Right lung (tissue), 5 donors: Measurements from ENCODE around the gene AP4M1. TPM values are rescaled to one million over a fixed set of nuclear protein-coding genes. Genes with fewer than 3 reads are reported as not detected.

ENCODE experiments used
- DNase-seq, 2 donors: peaks; one replicate each; pipeline ENCODE4 v3.0.0-alpha.2; 2013
- polyA plus RNA-seq, 5 donors: library from polyadenylated mRNA; unstranded; fragments of 120-200 nt; gene quantifications; one replicate each; pipeline versions ENCODE4 v1.2.1 to v1.2.3, GENCODE V29; 2013; ENCODE audit warnings: inconsistent platforms in 1 of 5, low replicate concordance in 1 of 5; ENCODE audit not compliant: insufficient read length in 5 of 5, insufficient read depth in 1 of 5

The AP4M1 gene
- polyA plus RNA-seq, 5 donors: 34.5 to 43.4 (median 36.5) TPM

DNA sequence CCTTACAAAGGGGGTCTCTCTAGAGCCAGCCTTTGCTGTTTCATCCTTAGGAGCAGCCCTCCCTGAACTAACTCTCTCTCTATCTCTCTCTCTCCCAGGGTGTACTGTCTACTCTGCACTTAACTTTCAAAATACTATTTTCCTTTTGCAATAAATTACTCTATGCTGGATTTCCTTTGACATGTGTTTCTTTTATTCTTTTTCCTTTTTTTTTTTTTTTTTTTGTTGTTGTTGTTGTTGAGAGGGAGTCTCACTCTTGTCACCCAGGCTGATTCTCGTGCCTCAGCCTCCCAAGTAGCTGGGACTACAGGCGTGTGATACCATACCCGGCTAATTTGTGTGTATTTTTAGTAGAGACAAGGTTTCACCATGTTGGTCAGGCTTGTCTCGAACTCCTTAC lies 18.5 kb upstream of the AP4M1 start:
- DNase-seq: no peak

DNA sequence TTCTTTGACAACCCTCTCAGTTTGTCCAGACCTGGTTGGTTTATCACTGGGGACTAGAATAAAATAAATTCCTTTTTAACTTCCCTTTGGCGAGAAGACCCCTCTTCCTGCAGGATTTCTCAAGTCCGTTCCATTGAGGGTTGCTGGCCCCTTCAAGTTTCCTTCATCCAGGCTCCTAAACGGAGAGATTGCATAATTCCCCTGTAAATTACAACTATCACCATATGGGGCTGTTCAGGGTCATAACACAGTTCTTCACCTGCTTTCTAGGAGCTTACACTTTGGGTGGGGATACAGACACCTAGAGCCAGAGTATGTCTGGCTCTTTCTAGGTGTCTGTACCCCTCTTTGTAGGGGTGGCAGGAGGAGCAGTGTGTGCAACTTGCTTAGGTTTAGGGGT lies 15.9 kb upstream of the AP4M1 start:
- DNase-seq: no peak

DNA sequence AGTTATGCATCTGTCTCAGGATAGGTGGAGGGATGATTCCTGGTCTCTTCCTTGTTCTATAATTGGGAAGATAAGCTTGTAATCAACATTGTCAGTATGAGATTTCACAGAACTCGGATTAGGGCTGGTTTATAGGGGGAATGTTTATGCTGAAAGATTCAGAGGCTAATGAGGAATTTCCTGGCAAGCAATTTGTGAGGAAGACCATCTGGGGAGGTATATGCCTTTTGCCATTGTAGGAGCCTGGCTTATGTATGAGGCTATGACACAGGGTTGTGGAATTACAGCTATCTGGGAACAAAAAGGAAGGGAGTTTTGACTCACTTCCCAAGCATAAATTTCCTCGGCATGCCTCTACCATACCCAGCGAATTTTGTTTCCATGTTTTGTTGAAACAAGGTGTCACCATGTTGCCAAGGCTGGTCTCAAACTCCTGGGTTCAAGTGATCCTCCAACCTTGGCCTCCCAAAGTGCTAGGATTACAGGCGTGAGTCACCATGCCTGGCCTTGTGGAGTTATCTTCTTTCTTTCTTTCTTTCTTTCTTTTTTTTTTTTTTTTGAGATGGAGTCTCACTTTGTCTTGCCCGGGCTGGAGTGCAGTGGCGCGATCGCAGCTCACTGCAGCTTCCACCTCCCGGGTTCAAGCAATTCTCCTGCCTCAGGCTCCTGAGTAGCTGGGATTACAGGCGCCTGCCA lies 14.2 kb upstream of the AP4M1 start:
- DNase-seq: no peak

DNA sequence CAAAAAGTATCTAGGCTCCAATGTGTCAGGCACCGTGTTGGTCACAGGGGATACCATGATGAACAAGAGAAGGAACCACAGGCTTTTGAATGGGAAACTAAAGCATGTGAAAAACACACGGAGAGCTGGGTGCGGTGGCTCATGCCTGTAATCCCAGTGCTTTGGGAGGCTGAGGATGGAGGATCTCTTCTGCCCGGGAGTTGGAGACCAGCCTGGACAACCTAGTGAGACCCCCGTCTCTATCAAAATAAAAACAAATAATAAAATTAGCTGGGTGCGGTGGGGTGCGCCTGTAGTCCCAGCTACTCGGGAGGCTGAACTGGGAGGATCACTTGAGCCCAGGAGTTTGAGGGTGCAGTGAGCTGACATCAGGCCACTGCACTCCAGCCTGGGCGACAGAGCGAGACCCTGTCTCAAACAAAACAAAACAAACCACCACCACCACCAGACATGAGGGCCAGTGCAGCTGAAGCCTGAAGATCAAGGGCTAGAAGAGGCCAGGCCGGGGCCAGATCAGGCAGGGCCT lies 13.3 kb upstream of the AP4M1 start:
- DNase-seq: no peak

DNA sequence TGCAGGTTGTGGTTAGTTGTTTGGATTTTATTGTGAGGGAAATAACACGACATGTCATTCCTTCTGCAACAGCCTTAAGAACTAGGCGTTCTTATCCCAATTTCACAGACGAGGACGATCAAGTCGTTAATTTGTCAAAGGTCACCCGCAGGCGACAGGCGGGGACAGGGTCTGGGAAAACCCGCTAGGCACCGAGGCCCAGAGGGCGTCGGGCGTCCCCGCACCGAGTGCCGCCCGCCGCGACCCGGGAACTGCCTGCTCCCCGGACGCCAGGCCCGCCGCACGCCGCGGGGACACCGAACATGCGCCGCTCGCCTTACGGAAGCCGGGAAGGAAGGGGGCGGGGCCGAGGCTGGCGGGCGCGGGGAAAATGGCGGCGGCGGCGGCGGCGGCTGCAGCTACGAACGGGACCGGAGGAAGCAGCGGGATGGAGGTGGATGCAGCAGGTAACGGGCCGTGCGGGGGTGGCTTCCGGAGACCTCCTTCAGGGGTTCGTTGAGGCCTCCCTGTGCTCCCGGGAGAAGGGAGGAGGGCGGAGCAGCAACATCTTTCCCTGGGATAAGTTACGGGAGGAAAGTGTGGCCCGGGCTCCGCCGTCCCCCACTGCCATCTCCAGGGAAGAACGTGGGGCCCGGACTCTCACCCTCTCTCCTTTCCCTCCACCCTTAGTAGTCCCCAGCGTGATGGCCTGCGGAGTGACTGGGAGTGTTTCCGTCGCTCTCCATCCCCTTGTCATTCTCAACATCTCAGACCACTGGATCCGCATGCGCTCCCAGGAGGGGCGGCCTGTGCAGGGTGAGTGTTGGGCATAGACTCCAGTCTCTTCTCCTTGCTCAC lies 12.6 kb upstream of the AP4M1 start, which contains the start of gene COPS6:
Gene COPS6 (plus strand): TSS at position 349 of the 837 bp plus-strand sequence. CDS start 22 bp downstream, at position 371.
- DNase-seq: peak; percentile 68 to 77

DNA sequence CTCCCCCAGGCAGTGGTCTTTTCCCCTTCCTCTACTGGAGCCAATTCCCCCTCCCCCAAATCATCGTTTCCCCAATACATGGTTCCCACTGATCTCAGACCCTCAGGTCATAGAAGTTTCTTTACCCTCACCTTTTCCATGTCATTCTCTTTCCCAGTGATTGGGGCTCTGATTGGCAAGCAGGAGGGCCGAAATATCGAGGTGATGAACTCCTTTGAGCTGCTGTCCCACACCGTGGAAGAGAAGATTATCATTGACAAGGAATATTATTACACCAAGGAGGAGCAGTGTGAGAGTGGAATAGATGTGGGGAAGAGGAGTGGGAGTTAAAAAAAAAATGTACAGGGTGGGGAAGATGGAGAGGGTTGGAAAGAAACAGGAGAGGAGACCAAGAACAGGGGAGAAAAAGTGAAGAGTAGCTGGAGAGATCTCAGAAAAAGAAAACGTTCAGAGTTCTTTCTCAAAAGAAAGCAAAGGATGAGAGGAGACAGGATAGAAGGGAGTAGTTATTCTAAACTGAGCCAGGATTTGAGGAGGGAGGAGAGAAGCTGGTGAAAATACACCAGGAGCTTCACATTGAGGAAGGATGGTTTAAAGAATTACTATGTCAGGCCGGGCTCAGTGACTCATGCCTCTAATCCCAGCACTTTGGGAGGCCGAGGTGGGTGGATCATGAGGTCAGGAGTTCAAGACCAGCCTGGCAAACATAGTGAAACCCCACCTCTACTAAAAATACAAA lies 11.8 kb upstream of the AP4M1 start:
- no peak for DNase-seq

DNA sequence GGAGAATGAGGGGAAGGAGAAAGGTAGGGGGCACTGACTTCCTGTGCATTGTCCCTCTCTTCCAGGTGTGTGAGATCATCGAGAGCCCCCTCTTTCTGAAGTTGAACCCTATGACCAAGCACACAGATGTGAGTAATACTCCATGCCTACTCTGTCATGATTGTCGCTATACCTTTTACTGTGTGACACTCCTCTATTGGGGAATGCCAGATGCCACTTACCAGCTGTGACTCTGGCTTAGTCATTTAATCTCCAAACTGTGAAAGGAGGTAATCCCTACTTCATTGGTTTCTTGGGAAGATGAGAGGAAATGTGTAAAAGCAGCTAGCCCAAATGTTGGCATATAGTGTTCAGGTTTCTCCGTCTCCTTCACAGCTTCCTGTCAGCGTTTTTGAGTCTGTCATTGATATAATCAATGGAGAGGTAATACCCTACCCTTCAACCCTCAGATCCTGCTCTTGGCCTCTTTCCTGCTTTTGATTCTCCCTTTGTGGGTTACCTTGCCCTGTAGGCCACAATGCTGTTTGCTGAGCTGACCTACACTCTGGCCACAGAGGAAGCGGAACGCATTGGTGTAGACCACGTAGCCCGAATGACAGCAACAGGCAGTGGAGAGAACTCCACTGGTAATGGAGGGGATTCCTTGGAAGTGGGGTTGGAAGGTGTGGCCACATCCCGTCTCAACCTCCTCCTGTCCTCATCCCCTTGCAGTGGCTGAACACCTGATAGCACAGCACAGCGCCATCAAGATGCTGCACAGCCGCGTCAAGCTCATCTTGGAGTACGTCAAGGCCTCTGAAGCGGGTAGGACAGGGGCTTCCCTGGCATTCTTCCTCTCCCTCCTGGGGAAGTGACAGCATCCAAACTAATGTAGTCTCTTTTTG lies 10.7 kb upstream of the AP4M1 start:
- no peak for DNase-seq

DNA sequence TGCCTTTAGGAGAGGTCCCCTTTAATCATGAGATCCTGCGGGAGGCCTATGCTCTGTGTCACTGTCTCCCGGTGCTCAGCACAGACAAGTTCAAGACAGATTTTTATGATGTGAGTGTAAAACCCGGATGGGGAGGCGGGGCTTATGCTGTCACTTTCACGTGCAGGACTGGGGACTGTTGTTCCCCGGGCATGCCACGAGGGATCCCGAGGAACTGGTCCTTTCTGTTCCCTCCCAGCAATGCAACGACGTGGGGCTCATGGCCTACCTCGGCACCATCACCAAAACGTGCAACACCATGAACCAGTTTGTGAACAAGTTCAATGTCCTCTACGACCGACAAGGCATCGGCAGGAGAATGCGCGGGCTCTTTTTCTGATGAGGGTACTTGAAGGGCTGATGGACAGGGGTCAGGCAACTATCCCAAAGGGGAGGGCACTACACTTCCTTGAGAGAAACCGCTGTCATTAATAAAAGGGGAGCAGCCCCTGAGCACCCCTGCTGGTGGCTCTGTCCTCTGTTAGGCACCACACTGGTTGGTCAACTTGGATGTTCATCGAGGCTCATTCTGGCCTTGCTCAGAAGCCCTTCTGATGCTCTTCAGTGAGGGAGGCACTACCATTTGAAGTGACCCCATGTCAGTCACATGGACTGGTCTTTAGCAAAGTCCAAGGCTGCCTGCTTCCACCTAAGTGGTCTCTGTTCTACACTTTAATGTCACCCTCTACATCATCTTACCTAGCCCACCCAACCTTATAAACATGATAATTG lies 9.8 kb upstream of the AP4M1 start:
- no peak for DNase-seq

DNA sequence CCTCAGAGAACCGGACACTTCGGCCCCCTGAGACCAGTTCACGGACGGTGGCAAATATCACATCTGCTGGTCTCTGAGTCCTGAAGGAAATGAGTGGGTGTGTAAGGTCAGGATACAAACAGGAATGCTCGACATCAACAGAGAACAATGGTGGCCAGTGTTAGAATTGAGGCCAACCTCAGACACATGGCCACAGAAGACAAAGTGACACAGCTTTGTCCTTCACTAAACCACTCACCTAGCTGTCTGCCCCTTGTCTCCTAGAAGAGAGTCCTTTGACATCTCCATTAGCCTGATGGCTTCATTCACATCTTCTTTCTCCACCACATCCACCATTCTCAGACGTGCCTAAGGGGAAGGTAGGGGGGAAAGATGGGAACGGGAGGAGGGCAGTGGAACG lies 8.4 kb upstream of the AP4M1 start:
- no peak for DNase-seq

DNA sequence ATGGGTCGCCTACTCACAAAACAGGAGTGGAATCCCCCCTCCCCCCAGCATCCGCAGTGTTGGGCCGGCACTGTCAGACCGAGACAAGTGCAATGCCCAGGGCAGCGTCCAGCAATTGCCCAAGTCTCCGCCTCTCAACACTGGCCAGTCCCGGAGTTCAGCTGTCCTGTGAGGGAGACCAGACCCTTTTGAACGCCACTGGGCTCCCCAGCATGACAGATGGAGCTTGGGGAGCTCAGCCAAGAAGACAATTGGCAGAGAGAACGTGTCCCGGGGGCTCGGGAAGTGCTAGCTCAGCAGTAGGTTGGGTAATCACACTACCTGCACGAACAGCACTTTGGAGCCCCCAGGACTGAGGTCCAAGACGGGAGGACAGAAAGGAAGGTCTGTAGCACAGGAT lies 7.9 kb upstream of the AP4M1 start:
- no peak for DNase-seq

DNA sequence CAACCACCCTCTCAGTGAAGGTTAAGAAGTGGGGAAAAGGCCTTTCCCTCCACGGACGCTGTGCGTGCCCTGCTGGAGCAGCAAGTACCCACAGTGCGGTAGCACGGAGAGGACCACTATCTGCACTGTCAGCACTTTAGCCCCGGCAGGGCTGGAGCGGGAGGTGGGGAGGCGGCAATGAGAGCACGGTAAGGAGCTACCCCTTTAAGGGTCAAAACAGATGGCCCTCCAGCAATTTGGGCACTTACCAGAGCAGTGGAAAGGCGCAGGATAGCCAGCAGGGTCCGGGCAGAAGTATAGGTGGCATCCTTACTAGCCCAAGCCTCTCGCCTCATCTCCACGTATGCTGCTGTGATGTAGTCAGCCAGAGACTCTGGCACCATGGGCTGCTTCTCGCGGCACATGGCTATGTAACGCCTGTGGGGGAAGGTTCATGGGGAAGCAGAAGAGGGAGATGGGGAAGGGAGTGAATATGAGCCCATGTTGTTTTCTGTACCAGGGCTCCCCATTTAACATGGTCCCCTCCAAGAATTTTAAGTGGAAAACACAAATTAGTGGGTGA lies 7.4 kb upstream of the AP4M1 start:
- no peak for DNase-seq

DNA sequence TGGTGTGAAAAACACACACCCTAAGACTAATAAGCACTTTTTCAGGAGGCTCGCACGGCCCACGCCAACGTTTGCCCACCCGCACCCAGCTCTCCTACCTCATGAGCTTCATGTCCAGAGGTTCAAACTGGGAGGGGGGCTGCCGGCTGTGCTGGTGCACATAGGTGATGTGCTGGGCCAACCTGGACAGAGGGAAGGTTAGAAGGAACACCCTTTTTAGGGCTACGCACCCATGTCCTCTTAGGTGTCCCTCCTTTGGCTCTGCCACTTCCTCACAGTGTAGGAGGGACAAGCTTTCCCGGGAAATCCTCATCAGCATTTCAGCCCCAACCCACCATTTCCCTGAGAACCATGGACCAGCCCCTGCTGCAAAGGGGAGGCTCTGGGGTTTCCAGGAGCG lies 6.2 kb upstream of the AP4M1 start:
- DNase-seq: no peak

DNA sequence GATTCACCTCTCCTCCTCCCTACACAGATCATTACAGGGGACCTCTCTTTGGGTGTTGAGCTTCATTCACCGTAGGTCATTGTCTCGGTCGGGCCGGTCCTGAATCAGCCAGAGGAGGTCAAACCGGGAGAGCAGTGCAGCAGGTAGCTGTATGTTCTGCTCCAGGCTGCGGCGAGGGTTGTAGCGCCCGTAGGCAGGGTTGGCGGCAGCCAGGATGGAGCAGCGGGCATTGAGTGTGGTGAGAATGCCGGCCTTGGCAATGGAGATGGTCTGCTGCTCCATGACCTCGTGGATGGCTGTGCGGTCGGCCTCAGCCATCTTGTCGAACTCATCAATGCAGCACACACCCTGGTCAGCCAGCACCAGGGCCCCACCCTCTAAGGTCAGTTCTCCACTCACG lies 5.7 kb upstream of the AP4M1 start:
- DNase-seq: no peak

DNA sequence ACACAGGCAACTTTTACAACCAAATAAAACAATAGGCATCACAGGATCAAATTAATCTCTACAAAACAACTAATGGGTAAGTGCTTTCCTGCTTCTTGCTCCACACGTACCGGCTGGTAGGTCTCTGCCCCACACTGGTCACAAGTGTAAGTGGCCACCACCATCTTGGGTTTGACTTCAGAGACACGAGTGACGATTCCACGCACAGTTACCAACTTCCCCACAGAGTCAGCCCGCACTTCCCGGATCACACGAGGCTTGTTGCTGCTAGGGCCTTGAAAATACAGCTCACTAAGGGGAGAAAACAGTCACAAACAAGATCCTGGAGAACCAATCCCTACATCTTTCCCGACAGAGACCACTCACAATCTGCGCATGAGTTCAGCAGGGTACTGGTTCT lies 2.5 kb upstream of the AP4M1 start:
- no peak for DNase-seq

DNA sequence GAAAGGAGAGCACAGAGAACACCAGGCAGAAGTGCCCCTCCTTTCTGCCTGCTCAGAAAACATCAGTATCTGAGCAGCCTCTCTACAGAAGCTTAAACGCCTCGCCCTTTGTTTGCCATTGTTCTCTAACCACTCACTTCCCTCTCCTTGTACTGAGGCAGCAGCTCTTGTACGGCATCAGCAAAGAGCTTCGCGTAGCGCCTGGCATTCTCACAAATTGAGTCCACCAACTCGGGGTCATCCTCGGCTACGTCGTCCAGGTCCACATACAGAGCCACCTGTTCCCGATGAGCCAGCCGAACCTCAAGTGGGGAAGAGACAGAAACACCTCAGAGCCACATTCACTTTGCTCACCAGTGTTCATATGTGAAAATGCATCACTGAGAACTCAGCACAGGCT lies 2.0 kb upstream of the AP4M1 start:
- DNase-seq: no peak

DNA sequence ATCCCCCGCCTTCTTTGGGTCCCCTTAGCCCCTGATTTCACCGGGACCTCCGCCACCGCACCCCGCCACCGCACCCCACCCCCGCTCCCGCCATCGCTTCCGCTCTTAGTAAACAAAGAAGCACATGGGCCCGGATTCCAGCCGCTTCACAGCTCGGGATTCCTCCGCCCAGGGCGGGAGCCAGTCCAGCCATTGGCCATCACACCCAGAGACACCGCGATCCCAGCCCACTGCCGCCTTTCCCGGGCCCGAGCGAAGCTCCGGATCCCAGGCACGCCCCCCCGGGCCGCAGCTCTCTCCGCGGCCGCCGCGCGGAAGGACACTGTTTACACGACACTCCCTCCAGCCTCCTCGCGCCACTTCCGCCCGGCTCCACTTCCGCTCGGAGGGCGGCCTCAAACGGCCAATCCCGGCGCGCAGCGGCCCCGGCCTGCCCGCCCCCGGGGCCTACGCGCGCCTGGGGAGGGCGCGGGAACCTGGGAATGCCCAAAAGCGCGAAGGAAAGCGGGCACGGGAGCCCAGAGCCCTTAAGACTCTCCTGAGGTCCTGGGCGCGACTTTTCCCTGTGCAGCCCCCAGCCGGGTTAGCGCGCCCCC lies 925 bp upstream of the AP4M1 start:
- peak; percentile 97 to 98 for DNase-seq

DNA sequence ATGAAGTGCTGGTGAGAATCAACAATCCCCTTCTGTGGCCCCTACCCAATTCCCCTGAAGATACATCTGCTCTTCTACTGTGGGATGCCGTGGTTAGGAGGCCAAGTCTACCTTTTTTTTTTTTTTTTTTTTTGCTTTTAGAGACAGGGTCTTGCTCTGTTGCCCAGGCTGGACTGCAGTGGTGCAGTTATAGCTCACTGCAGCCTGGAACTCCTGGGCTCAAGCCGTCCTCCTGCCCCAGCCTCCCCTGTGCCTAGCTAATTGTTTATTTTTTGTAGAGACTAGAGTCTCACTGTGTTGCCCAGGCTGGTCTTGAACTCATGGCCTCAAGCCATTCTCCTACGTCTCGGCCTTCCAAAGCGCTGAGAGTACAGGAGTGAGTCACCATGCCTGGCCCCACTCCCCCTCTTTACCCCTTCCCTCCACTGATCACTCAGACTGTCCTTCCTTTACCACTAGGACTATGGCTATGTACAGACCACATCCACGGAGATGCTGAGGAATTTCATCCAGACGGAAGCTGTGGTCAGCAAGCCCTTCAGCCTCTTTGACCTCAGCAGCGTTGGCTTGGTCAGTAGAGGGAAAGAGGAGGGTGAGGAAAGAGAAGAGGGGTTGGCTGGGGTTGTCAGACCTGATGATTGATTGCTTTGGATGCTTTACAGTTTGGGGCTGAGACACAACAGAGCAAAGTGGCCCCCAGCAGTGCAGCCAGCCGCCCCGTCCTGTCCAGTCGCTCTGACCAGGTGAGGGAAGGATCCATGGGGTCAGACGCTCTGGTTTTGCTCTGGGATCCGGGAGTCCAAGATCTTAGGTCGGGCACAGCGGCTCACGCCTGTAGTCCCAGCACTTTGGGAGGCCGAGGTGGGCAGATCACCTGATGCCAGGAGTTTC lies 1.8 kb downstream of the AP4M1 start:
- no peak for DNase-seq

DNA sequence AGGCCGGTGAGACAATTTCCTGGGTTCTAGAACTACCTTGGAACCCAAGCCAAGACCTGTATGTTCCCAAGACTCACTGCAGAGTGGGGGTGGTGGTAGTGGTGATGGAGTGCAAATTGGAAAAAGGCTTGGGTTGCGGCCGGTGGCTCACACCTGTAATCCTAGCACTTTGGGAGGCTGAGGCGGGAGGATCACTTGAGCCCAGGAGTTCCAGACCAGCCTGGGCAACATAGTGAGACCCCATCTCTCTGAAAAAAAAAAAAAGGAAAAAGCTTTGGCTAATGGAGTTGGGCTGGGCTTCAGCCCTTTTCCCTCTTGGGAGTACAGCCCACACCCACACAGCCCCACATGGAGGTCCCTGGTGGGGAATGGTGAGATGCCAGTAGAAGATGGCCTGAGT lies 4.1 kb downstream of the AP4M1 start:
- DNase-seq: no peak

DNA sequence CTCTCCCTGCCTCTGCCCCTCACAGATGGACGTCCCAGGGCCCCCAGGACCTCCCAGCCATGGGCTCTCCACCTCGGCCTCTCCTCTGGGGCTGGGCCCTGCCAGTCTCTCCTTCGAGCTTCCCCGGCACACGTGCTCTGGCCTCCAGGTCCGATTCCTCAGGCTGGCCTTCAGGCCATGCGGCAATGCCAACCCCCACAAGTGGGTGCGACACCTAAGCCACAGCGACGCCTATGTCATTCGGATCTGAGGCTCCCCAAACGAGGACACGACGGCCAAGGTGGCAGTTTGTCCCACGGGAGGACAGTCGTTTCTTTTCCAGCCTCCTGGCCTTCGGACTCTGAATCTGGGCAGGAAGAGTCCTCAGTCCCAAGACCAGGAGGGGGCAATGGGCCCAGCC lies 5.2 kb downstream of the AP4M1 start:
- DNase-seq: no peak
